ENCODE measurements around the gene PRG3.

Gene PRG3

GRCh38 chr11:57358543-57358961 lies 22.4 kb downstream of the PRG3 start:
- TF ChIP-seq ISL1 (CRISPR knock-in tag; IDR thresholded peaks at IDR 0.05) (no peak), TCF4 (CRISPR knock-in tag; IDR thresholded peaks at IDR 0.05; ENCODE audit: borderline replicate concordance) (no peak), ZC3H10 (CRISPR knock-in tag; IDR thresholded peaks at IDR 0.05) (no peak), SNAI2 (CRISPR knock-in tag; IDR thresholded peaks at IDR 0.05) (no peak), ZNF565 (CRISPR knock-in tag; conservative IDR thresholded peaks at IDR 0.05; ENCODE audit: low read depth) (no peak)
- TF ChIP-seq, protein P1, sequence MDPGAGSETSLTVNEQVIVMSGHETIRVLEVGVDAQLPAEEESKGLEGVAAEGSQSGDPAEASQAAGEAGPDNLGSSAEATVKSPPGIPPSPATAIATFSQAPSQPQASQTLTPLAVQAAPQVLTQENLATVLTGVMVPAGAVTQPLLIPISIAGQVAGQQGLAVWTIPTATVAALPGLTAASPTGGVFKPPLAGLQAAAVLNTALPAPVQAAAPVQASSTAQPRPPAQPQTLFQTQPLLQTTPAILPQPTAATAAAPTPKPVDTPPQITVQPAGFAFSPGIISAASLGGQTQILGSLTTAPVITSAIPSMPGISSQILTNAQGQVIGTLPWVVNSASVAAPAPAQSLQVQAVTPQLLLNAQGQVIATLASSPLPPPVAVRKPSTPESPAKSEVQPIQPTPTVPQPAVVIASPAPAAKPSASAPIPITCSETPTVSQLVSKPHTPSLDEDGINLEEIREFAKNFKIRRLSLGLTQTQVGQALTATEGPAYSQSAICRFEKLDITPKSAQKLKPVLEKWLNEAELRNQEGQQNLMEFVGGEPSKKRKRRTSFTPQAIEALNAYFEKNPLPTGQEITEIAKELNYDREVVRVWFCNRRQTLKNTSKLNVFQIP (CRISPR knock-in tag; IDR thresholded peaks at IDR 0.05; ENCODE audit: borderline replicate concordance, low read depth) = no peak
- ATAC-seq = no peak

- TF ChIP-seq CSRNP3 (CRISPR knock-in tag; IDR thresholded peaks at IDR 0.05) (no peak), TOX (CRISPR knock-in tag; IDR thresholded peaks at IDR 0.05; ENCODE audit: borderline replicate concordance) (no peak), CSDC2 (CRISPR knock-in tag; IDR thresholded peaks at IDR 0.05) (no peak), TCF4 (CRISPR knock-in tag; IDR thresholded peaks at IDR 0.05; ENCODE audit: borderline replicate concordance) (no peak), ZFP30 (CRISPR knock-in tag; IDR thresholded peaks at IDR 0.05) (no peak), ISL1 (CRISPR knock-in tag; IDR thresholded peaks at IDR 0.05) (no peak), CREB5 (CRISPR knock-in tag; IDR thresholded peaks at IDR 0.05; ENCODE audit: low read depth) (no peak), ZNF70 (CRISPR knock-in tag; IDR thresholded peaks at IDR 0.05) (no peak), GLIS3 (CRISPR knock-in tag; IDR thresholded peaks at IDR 0.05) (no peak)
- ATAC-seq = no peak
These were observed 23.1 kb downstream of the PRG3 start for GRCh38 chr11:57357856-57358255.

DNA sequence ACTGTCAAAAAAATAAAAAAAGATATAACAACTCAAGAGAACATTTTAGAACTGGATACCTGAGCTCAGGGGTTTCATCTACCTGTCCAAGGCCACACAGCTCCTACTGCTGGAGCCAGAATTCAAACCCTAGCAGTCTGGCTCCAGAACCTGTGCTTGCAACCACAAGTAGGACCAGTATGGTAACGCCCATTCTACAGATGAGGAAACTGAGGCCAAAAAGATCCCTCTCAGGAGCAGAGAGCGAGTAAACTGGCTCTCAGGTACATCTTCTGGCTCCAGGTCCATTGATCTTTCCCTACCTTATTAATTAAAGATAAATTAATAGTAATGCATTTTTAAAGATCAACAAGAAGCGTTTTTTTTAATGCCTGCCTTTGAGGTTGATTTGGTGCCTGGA lies 23.6 kb downstream of the PRG3 start:
- TF ChIP-seq CSRNP3 (CRISPR knock-in tag; IDR thresholded peaks at IDR 0.05) (no peak), RARB (CRISPR knock-in tag; IDR thresholded peaks at IDR 0.05) (no peak), PATZ1 (CRISPR knock-in tag; IDR thresholded peaks at IDR 0.05; ENCODE audit: borderline replicate concordance) (no peak), BACH2 (CRISPR knock-in tag; IDR thresholded peaks at IDR 0.05; ENCODE audit: borderline replicate concordance) (no peak), ESRRG (CRISPR knock-in tag; IDR thresholded peaks at IDR 0.05) (no peak), TOX (CRISPR knock-in tag; IDR thresholded peaks at IDR 0.05; ENCODE audit: borderline replicate concordance) (no peak), CSDC2 (CRISPR knock-in tag; IDR thresholded peaks at IDR 0.05) (no peak), ZFP30 (CRISPR knock-in tag; IDR thresholded peaks at IDR 0.05) (no peak), ZC3H10 (CRISPR knock-in tag; IDR thresholded peaks at IDR 0.05) (no peak), ZNF70 (CRISPR knock-in tag; IDR thresholded peaks at IDR 0.05) (no peak), SNAI2 (CRISPR knock-in tag; IDR thresholded peaks at IDR 0.05) (no peak), OSR1 (CRISPR knock-in tag; IDR thresholded peaks at IDR 0.05) (no peak)
- TF ChIP-seq, protein P1 (CRISPR knock-in tag; IDR thresholded peaks at IDR 0.05; ENCODE audit: borderline replicate concordance, low read depth) = no peak

DNA sequence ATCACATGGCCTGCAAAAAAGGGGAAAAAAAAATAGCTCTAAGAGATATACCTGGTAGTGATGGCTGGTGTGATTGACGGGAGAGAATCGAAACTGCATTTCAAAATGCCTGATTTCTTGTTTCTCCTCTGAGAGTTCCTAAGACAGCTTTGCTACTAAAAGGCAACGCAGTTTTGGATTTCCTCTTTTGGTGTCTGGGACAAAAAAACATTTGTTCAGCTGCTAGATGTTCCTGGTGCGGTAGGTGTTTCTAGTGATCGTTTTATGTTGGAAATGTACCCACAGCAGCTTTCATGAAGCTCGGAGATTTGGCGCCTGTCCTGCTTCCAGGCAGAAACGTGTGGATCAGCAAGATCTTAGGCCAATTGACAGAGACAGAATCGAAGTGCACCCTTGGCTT lies 24.7 kb downstream of the PRG3 start:
- no peak for ATAC-seq
- TF ChIP-seq GLIS3 (CRISPR knock-in tag; IDR thresholded peaks at IDR 0.05) (no peak), CSDC2 (CRISPR knock-in tag; IDR thresholded peaks at IDR 0.05) (no peak)

More for the DNA sequence above, 23.6 kb downstream of the PRG3 start:
- no peak for ATAC-seq

Data from SK-N-SH treated with all-trans-retinoic acid at 6 μM for 48 hours (cell line).